NCI-H2227 (cell line): ENCODE data around the gene RILPL1.
"Not testable (repeated sequence)": the region's sequence is repeated elsewhere in the genome, so short reads cannot be mapped to it uniquely, and the experiment has no call there.

Experiments
- DNase-seq: peaks from one replicate; lab custom pipeline; 2025; ENCODE audit not compliant: unreplicated experiment; lab: John Stamatoyannopoulos, UW

Gene RILPL1

GRCh38 chr12:123531091-123531490 lies 2.4 kb downstream of the RILPL1 start:
- no peak for DNase-seq

- DNase-seq = no peak
Measured at GRCh38 chr12:123530668-123531067, 2.9 kb downstream of the RILPL1 start.

DNA sequence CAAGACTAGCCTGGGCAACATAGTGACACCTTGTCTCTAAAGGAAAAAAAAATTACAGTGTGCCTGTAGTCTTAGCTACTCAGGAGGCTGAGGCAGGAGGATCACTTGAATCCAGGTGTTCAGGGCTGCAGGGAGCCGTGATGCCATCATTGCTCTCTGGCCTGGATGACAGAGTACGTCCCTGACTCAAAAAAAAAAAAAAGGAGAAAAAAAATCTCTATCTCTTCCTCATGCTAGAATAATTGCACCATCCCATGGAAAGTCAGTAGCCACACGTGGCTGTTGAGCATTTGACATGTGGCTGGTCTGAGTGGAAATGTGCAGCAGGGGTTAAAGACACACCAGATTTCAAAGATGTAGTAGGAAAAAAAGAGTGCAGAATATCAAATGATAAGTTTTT lies 3.8 kb downstream of the RILPL1 start:
- no peak for DNase-seq

GRCh38 chr12:123528858-123529257 lies 4.7 kb downstream of the RILPL1 start:
- DNase-seq = no peak

- no peak for DNase-seq
Measured at GRCh38 chr12:123526542-123527080, 6.9 kb downstream of the RILPL1 start.

GRCh38 chr12:123524378-123524777 lies 9.1 kb downstream of the RILPL1 start:
- DNase-seq = no peak

DNA sequence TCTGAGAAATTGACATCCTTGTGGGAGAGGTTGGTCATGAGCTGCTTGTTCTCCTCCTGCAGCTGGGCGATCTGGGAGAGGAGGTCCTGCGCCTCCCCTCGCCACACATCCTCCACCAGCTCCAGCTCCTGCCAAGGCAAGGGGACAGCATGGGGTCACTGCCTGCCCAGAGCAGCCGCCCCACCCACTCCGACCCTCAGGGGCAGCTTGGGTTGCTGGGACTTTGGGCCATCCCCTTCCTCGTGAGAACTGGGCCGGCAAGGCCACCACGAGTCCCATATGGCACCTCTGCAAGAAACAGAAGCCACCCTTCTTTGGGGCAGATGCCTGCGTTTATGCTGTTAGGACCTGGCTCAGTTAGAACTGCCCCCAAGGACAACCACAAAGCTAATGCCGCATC lies 10.0 kb downstream of the RILPL1 start:
- no peak for DNase-seq

DNA sequence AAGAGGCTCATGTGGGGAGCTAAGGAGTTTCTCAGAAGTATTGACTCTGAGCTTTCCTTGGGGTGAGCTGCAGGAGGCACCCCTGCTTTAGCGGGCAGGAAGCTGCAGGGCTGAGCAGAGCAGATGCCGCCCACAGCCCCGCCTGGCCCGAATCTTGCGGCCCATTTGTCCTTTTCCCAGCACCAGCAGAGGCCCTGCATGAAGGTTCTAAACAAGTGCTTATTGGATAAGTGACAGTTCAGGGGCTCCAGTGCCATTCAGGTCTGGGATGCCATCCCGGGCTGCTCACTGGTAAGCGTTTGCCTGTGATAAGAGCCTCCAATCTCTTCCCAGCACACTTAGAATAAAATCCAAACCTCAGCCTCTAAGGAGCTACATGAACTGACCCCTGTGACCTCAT lies 11.4 kb downstream of the RILPL1 start:
- DNase-seq = no peak

GRCh38 chr12:123520567-123521474 lies 12.7 kb downstream of the RILPL1 start:
- DNase-seq = no peak

- DNase-seq = no peak
Measured at GRCh38 chr12:123519141-123520001, 14.1 kb downstream of the RILPL1 start.

DNA sequence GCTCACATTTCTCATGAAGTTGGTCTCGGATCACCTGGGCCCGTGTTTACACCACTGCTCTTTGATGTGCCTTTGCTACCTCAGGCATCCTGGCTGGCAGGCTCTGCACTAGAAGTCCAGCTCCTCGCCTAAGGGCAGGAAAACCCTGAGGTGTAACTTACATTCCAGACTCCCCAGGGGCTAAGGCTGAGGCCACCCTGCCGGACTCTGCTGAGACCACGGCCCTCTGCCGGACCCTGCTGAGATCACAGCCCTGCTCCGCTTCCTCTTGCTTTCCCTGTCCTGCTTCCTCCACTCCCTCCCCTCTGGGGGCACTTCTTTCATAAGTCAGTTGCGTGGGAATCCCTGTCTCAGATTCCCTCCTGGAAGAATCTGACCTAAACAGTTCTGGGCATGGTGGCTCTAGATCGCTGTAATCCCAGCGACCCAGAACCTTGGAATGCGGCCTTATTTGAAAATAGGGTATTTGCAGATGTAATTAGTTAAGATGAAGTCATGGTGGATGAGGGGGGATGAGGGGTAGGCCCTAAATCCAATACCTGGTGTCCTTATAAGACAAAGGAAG lies 17.2 kb downstream of the RILPL1 start:
- no peak for DNase-seq

DNA sequence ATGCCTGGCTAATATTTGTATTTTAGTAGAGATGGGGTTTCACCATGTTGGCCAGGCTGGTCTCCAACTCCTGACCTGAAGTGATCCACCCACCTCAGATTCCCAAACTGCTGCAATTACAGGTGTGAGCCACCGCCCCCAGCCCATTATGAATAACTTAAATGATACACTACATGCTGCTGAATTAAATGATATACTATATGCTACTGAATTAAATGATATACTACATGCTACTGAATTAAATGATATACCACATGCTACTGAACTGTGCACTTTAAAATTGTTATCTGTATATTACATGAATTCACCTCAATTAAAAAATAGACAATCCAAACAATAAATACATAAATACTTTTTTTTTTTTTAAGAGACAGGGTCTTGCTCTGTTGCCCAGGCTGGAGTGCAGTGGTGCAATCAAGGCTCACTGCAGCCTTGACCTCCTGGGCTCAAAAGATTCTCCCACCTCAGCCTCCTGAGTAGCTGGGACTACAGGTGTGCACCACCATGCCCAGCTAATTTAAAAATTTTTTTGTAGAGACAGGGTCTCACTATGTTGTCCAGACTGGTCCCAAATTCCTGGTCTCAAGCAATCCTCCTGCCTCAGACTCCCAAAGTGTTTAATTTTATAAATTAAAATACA lies 18.8 kb downstream of the RILPL1 start:
- DNase-seq = not testable (repeated sequence)

GRCh38 chr12:123513805-123514204 lies 19.7 kb downstream of the RILPL1 start:
- no peak for DNase-seq

DNA sequence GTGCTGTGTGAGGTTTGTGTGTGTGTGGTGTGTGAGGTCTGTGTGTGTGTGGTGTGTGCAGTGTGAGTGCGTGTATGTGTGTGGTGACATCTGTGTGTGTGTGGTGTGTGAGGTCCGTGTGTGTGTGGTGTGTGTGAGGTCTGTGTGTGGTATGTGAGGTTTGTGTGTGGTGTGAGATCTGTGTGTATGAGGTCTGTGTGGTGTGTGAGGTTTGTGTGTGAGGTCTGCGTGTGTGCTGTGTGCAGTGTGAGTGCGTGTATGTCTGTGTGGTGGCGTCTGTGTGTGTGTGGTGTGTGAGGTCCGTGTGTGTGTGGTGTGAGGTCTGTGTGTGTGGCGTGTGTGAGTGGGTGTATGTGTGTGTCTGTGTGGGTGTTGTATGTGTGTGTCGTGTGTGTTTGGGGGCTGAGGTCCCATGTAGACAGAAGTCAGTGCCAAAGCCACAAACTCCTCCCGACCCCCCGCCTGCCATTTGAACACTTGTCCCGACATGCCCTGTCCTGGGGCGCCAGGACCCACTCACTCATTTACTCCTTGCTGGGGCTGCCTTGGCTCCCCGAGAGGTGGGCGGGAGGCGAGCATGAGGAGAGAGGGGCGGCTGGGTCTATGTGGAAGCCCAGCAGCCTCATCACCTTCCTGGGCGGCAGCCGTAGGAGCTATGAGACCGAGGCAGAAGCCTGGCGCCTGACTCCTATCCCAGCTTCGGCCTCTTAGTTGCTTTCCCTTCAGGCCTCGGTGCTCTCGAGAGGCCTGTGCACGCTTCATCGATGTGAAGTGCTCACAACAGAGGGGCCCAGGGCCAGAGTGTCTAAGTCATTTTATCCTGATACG lies 20.5 kb downstream of the RILPL1 start:
- DNase-seq = no peak

DNA sequence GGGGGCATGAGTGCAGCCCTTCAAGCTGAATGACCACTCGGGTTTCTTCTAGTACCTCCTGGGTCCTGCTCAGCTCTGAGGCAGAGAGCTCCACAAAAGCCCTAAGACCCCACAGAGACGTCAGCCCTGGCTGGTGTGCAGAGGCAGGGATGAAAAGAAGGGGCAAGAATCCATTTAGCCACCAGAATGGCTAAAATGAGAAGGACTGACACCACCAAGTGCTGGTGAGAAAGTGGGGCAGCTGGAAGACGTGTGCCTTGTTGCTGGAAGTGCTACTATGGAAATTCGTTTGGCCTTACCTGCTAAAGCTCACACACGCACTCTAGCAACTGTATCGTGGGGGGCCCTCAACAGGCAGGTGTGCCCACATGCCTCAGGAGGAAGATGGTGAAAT lies 26.7 kb downstream of the RILPL1 start:
- no peak for DNase-seq

DNA sequence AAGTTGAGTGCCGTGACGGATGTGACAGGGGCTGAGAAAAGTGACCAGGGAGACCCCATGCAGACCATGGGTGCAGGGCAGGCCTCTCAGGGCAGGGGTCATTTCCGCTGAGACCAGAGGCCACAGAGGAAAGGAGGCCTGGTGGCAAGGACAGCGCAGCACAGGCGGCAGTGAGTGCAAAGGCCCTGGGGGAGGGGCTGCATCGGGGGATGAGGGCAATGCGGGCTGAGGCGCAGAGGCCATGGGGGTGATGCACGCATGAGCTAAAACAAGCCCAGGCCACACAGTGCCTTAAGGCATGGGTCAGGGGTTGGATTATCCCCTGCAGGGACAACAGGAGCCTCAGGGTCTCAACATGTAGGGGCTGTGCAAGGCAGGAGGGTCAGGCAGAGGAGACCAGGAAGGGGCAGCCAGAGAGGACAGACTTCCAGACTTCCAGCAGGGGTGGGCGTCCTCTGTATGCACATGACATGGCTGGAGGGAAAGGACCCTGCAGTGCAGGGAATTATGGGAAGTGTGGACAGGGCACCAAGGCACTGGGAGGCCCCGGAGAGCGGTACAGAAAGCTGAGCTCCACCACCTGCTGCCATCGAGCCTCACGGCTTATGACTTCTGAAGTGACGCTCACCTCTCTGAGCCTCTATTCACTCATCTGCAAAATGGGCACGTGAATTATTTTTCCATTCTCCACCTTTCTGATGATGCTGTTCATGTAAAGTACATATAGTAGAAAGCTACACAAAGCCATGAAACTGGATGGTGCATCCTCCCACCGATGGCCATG lies 27.3 kb downstream of the RILPL1 start:
- DNase-seq = no peak

DNA sequence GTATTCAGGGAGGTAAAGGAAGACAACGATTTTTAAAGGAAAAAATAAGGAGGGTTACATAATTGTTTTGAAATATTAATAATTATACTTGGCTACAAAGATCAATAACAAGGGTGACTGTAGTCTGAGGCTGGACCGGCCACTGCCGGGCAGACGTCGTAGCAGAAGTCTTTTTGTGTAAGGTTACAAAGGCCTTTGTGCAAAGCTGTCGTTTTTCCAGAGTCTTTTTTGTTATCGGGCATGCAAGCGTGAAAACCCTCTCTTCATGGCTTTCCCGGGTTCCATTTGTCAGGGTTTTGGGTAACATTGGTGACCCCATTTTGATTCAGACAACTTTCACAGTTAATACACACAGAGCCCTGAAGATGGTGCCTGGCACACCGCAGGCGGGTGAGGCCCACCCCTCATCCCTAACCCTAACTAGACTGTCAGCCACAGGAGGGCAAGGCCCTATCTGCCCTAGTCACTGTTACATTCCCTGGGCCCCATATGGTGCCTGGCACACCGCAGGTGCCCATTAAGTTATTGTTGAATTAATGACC lies 31.3 kb downstream of the RILPL1 start:
- no peak for DNase-seq

GRCh38 chr12:123499332-123499731 lies 34.2 kb downstream of the RILPL1 start:
- no peak for DNase-seq
